Activated T-cell treated with anti-CD3 and anti-CD28 coated beads, Interleukin-2, amount 50 U/mL, for 48 hours (primary cell): ENCODE results near the gene HSPB9.
A peak's percentile ranks its signal among the peaks of the same experiment; 100 is the strongest.
"Not testable (repeated sequence)": the region's sequence is repeated elsewhere in the genome, so short reads cannot be mapped to it uniquely, and the experiment has no call there.

Experiments
- DNase-seq, 2 experiments: peaks; one replicate each; pipeline ENCODE4 v3.0.0-alpha.2; 2020

HSPB9 gene

DNA sequence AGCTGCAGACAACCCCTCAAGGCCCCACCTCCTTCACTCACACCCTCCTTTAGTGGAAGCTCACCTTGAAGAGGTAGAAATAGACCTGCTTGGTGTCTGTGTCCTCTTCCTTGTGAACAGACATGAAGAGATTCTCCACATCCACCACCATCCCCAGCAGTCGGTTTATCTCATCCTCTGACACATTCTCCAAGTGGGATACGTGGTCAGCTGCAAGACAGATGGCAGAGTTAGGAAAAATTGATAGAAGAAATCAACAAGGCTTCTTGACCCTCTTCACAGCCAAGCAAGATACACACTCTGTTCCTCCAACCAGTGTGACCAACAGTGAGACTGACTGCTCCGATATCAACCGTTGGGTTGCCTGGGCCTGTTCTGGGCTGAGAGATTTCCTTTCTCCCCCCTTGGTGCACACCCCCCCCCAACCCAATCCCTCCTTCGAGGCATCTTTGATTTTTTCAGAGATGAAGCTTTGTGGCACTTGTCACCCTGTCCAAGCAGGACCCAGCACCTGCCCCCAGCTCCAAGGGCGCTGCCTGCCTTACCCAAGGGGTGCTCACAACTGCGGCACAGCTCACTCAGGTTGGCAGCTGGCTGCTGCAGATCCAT lies 2.3 kb upstream of the HSPB9 start:
- no peak for DNase-seq

DNA sequence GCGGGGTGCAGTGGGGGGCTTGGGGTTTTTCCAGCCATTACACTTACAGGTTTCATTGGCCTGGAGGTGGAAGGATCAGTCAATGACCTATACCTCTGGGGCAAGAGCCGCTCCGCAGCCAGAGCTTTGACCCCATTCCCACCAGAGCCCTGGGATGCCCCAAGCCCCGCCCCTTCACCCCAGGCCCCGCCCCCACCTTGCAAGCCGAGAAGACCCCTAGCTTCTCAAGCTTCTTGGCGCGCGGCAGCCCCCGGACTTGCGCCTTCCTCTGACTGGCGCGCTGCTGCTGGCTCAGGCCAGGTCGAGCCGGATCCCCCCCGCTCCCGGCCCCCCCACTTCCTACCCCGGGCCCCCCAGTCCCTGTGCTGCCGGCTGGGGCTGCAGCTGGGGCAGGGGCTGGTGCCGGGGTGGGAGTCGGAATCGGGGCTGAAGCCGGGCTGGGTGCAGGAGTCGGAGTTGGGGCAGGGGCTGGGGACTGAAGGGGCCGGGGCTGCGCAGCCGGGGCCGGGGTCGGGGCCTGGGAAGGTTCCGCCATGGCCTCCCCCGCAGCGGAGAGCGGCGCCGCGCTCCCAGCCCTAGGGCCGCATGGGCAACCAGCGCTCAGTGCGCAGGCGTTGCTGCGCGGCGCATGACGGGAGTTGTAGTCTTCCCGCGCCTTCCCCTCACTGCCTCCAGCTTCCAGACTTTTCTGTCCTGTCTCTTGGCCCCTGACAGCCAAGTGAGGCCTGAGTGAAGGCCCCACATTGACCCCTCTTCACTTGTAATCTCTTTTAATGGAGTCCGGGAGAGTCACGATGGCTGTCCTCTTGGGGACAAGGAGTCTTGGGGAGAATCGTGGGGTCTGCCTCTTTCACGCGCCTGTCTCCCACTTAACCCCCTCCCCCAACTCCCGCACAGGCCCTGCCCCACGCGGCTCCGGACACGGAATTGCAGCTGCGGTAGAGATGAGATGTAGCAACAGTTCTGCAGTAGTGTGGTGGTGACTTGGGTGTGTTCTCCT lies 1.5 kb upstream of the HSPB9 start, which contains the start of gene KAT2A:
KAT2A (minus strand) TSS at position 598 of the 1,000 bp plus-strand sequence; CDS start at position 535, 63 bp downstream.
- peak; percentile 83 to 86 for DNase-seq

DNA sequence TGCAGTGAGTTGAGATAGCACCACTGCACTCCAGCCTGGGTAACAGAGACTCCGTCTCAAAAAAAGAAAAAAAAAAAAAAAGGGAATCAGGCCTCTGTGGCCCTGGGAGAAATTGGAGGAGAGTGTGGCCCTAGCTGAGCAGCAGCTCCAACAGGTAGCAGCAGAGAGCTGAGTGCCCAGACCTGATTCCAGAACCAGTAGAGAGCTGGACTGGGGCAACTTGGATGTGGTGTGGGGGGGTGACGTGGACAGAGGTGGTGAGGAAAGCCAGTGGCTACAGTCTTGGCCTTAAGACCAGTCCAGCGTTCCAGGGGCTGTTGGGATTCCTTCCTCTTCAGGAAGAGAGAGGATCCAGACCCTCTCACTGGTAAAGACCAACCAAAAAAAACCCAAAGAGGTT lies 1.7 kb downstream of the HSPB9 start:
- DNase-seq = no peak

DNA sequence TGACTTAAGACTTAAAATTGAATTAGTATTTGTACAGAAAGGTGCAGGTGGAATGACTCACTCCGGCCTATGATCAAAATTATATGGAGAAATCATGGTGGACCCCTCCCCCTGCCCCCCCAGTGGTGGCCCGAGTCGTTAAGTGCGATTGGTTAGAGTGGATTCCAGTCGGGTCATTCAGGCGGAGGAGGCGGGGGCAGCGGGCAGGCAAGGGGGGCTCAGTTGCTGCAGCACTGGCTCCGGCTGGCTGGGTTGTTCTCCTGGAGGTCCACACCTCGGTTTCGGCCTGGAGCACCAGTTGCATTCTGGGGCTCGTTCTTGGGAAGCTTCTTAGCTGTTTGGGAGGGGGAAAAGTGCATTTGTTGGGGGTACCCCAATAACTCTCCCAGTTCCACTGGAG lies 3.0 kb downstream of the HSPB9 start:
- DNase-seq = no peak

DNA sequence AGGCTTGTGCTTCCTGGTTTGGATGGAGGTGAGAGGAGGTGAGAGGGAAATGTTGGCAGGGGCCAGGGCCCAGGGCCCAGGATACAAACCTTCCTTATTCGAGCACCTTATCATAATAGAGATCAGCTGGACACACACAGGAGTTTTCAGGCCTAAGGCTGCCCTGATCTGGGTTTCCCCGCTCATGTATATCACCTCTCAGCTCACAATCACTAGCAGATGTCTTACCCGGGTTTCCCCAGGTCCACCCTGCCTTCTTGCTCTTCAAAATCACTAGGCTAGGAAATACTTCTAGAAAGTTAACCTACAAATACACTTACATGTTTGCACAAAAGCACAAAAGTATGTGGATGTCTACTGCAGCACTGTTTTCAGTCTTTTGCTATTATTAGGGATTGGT lies 4.2 kb downstream of the HSPB9 start:
- no peak for DNase-seq

DNA sequence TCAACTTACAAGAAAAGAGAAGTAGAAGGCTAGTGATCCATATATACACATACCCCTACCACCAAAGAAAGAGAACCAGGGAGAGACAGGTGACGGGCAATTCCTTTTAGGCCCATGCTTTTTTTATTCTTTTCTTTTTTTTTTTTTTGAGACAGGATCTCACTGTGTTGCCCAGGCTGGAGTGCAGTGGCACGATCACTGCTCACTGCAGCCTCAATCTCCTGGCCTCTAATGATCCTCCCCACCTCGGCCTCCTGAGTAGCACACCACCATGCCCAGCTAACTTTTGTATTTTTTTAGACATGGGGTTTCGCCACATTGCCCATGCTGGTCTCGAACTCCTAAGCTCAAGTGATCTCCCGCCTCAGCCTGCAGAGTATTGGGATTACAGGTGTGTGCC lies 4.8 kb downstream of the HSPB9 start:
- DNase-seq = no peak

DNA sequence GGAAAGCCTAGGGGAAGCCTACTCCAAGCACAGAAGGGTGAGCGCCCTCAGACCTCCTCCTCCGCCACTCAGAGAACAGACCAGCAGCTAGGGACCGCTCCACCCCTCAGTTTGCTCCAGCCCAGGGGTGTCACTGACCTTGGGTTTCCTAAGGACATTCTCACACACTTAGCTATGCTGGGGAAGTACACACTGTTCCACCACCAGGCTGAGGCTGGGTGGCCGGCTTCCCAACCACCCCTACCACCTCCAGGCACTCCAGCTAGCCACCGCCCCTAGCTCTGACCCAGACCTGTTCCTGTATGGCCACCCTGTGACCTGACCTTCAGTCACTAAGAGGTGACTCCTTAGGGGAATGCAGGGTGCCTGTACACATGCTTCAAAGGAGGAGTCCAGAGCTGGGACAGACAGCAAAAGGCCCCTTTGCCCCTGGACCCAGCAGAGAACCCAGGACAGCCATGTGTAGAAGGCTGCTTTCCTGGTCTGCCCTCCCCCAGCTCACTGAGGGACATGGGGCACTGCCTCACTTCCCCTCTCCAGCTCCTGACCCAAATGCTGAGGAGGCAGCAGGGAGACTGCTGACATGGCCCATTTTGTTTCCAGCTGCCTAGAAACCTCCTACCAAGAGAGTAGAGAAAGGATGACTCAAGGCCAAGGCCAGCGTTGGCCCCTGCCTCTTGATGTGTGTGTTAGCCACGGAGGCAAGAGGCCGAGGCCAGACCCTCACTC lies 6.7 kb downstream of the HSPB9 start:
- no peak for DNase-seq

DNA sequence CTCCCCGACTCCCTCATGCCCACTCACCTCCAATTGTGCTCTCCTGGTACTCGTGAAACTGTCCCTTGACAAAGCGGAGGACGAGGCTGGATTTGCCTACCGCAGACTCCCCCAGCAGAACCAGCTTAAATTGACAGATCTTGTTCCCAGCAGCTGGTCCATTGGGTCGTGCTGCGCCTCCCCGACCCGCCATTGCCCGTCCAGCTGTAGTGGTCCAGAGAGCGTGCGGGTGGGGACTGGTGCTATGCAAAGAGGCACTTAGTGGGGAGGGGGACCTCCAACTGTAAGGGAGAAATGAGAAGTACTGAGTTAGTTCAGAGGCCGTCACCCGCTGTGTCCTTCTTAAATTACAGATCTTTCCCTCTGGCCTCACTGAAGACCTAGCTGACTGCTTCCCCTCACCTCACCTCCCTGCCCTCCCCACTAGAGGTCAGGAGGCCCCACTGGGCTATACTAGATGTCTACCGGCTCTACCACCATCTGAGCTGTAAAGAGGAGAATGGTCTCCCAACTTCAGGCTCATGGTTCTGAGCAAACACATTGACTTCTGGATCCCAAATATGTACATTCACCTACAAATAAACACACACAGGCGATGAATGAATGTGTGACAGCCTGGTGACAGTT lies 7.8 kb downstream of the HSPB9 start:
- no peak for DNase-seq

DNA sequence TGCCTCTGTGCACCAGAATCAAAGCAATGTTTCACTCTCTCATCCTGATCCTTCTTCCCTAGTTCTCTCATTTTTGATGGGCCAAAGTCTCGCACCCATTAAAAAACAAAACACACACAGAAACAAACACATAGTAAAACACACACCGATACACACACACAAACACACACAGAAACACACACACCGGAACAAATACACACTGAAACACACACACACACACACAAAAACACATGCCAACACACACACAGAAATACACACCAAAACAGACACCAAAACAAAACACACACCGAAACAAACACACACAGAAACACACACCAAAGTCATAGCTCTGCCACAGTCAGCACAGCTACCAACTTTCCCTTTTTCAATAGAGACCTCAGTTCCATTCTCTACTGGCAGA lies 8.6 kb downstream of the HSPB9 start:
- no peak for DNase-seq

DNA sequence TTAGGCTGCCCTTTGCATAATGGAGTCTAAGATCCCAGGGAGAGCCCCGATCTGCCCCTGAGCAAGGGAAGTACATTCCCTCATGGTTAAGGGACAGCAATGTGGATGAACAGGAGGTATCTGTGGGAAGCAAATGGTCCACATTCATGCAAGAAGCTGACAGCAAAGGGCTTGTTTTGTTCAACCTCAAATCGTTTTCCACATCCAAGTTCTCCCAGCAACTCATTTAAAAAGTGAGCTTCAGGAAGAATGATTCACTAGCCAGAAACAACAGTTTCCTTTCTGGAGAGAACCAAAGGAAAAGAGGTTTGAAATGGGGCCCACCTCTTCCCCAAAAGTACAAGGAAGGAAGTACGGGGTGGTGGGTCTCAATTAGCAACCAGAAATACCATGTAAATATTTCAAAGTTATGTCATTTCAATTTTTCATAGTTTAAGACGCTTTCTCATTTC lies 9.4 kb downstream of the HSPB9 start:
- no peak for DNase-seq

DNA sequence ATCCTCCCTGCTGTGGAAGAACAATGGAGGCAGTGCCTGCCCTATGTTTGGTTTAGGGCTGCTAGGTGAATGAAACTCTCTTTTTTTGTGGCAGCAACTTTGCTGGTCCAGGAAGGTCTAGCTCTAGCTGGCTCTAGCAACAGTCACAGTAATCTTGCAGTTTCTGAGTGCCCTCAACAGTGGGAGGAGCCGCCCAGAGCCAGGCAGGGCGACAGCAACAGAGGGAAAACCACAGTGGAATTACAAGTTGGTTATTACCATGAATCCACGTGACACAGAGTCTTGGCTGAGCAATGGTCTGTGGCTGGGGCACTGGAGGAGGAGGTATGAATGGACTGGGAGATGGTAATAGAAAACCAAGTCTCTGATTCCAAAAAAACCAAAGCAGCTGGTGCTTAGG lies 10.3 kb downstream of the HSPB9 start:
- DNase-seq = peak; percentile 48 to 65

DNA sequence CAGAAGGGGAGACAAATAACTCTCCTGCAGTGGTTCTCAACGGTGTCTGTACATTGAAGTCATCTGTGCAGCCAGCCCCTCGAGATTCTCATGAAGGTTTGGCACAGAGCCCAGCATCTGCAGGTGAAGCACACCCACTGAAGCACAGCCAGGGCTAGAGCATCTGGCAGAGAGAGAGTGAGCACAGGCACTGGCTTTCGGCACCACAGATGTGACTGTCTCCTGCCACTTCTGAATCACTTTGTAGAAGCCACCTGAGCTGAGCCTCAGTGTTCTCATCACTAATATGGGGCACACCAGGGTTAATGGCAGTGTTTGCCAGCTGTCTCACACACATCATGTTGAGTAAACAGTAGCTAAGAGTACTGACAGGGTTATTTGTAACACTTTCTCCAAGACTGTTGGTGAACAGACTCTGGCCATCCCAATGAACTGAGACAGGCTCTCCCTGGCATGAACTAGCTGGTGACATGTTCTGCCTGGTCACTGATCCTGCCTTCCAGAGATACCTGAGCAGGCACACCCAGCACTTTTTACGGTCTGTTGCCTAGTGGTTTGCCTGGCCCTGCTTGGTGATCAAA lies 10.9 kb downstream of the HSPB9 start:
- DNase-seq = peak in 1 of 2 experiments; percentile 43

DNA sequence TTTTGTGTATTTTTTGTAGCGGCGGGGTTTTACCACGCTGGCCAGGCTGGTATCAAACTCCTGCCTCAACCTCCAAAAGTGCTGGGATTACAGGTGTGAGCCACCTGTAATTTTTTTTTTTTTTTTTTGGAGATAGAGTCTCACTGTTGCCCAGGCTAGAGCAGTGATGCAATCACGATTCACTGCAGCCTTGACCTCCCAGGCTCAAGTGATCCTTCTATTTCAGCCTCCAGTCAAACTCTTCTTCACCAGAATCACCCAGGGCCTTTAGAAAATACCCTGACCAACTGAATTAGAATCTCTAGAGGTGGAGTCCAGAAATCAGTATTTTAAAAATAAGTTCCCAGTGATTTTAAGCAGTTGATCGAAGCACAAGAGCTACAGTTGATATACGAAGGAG lies 12.5 kb downstream of the HSPB9 start:
- DNase-seq = no peak

DNA sequence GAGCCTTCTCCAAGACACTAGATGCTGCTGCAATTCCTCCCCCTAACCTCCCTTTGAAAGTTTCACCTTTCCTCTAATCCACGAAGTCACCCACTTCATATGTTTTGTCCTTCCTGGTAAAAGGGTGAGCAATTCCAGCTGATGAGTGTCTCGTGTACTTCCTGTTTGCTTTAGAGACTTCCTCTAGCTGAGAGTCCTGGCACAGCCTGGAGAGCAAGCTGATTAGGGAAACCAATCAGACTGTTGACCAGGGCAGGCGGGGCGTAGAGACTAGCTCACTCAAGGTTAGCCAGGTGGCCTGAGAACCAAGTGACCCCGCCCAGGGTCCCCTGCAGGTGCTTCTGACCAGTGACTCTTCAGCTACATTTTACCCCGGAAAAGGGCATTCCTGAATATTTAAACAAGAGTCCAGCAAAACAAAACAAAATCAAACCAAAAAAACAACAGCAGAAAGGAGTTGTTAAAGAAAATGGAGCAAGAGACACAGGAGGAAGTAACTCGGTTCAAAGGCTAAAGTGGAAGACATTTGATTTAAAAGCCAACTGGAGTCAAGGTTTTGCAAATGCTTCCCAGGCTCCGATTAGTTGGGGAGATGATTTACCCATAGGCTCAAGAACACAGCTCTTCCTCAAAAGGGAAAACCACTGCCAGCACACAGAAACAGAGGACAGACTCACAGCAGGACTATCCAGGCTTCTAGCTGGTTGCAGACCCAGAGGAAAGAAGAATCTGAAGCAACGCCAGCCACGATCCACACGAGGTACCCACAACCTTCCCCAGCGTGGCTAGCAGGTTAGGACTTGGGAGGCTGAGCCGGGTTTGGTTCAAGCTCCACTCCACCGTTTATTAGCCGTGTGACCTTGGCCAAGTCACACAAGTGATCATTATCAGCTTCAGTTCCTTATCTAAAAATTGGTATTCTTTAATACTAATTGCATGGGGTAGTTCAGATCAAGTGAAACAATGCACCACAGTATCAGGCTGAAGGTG lies 13.4 kb downstream of the HSPB9 start:
- no peak for DNase-seq

DNA sequence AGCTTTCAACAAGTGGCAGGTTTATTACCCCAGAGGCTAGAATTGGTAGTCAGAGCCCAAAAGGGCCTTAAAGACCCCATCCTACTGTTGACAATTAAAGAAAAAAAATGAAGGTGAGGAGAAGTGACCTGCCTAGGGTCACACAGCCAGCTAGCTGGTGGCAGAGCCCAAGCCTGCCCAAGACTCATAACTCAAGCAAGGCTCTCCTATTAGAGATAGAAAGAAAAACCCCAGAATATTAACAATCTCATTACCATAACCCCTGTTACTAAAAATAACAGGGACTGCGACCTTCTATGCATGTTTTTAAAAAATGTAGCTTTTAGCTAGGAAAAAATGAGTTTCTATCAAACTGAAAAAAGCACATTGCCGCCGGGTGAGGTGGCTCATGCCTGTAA lies 14.0 kb downstream of the HSPB9 start:
- DNase-seq = no peak

DNA sequence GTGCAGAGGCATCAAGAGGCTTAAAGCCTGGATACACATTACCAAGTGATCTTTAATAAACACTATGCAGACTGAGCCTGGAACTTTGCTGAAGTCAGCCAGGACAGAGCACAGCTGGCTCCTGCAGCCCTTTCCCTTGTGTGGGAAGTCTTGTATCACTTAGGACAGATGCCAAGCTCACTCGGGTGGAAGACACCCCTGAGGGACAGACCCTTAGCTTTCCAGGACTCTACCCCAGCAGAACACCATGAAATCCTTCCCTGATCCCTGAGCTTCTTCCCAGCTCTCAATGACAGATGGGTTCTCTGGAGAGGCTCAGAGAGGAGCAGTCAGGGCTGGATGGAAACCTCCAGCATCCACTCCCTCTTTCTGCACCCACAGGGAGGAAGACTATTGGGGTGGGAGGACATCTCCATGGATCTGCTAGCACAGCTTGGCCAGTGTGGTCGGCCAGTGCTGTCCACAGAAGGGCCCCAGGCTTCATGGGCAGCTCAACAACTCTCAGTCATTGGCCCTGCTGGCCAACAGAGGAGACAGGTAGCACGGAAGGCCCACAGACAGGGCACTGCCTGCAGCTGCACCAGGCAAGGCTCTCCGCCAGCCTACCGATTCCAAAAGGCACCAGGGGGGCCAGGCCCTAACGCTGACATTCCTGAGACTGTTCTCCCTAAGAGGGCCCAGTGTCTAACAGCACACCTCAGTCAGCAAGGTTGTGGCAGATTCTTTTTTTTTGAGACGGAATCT lies 16.3 kb downstream of the HSPB9 start:
- DNase-seq = no peak

DNA sequence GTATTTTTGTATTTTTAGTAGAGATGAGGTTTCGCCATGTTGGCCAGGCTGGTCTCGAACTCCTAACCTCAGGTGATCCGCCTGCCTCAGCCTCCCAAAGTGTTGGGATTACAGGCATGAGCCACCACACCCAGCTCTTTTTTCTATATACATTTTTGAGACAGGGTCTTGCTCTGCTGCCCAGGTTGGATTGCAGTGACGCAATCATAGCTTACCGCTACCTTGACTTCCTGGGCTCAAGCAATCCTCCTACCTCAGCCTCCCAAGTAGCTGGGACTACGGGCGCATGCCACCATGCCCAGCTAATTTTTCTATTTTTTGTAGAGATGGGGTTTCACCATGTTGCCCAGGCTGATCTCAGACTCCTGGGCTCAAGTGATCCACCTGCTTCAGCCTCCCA lies 18.1 kb downstream of the HSPB9 start:
- DNase-seq = not testable (repeated sequence)

DNA sequence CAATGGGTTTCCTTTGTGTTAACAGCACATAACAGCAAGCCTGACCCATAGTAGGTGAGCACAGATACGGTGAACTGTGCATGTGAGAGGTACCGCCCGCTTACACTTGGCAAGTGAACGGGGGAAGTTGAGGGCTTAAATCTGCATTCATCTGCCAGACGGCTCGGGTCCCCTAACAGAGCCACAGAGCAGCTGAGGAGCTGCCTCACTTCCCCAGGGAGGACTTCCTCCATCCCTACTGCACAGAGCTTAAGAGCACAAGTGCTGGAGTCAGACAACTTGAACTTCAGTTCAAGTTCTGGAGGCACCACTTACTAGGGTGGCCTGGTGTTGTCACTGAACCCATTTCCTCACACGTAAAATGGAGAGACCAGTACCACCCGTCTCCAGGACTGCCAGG lies 18.8 kb downstream of the HSPB9 start:
- DNase-seq = no peak

DNA sequence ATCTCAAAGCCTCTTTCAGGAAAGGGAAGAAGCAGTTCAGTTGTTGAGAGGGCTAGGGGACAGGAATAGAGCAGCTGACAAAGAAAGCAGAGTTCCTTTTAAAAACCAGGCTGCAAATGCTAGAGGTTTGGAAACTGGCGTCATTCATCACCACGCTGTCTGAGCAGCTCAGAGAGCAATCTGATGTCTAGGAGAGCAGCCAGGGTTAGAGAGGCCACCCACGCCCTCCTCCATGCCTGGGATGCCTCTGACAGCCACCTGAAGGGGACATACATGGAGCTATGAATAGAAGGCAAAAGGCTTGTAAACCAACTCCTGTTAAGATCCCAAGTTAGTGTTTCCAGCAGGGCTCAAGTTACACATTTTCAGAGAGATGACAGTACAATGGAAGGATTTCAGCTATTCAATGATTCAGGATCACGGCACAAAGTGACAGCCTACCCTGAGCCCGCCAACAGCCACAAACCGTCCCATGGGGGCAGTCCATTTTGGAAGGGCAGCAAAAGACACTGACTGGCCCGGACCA lies 19.8 kb downstream of the HSPB9 start:
- DNase-seq = no peak

DNA sequence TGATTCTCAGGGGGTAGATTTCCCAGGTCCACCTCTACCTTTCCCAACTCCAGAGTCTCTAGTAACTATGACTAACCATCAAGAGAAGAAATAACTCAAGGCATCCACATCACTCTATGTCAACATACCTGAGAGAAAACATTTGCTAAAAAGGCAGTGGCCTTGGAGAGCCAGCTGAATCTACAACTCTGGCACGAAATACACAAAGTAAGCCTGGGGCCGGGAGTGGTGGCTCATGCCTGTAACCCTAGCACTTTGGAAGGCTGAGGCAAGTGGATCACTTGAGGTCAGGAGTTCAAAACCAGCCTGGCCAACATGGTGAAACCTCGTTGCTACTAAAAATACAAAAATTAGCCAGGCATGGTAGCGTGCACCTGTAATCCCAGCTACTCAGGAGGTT lies 20.5 kb downstream of the HSPB9 start:
- DNase-seq = not testable (repeated sequence)
